T follicular helper cell (primary cell): ENCODE data around the gene HMGCL.
A peak's percentile ranks its signal among the peaks of the same experiment; 100 is the strongest.
"Not testable (repeated sequence)": the region's sequence is repeated elsewhere in the genome, so short reads cannot be mapped to it uniquely, and the experiment has no call there.

Experiments used
- DNase-seq: peaks from one replicate; pipeline ENCODE4 v3.0.0-alpha.2; 2020; ENCODE audit warnings: low read depth

Gene HMGCL

DNA sequence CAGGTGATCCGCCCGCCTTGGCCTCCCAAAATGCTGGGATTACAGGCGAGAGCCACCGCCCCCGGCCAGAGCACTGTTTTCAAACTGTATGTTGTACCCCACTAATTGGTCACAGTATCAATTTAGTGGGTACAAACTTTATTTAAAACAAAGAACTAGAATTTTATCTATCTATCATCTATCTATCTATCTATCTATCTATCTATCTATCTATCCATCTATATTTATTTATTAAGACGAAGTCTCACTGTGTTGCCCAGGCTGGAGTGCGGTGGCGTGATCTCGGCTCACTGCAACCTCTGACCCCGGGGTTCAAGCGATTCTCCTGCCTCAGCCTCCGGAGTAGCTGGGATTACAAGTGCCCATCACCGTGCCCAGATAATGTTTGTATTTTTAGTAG lies 1.4 kb upstream of the HMGCL start:
- not testable (repeated sequence) for DNase-seq

- DNase-seq: no peak
Observed at GRCh38 chr1:23825762-23826522, 713 bp upstream of the HMGCL start.

- no peak for DNase-seq
Observed at GRCh38 chr1:23824711-23825075, 536 bp downstream of the HMGCL start.

DNA sequence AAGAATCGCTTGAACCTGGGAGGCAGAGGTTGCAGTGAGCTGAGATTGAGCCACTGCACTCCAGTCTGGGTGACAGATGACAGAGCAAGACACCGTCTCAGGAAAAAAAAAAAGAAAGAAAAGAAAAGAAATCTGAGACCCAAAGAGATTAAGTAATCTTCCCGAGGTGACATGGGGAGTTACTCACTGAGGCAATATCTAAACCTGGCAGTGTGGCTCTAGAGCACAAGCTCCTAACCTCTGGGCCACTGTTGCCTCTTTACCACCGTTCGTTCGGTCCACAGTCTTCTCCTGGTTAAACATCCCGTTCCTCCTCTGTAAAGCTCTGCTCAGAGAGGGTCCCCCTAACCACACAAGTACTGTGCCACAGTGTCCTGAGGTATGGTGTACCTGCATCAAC lies 1.5 kb downstream of the HMGCL start:
- no peak for DNase-seq

DNA sequence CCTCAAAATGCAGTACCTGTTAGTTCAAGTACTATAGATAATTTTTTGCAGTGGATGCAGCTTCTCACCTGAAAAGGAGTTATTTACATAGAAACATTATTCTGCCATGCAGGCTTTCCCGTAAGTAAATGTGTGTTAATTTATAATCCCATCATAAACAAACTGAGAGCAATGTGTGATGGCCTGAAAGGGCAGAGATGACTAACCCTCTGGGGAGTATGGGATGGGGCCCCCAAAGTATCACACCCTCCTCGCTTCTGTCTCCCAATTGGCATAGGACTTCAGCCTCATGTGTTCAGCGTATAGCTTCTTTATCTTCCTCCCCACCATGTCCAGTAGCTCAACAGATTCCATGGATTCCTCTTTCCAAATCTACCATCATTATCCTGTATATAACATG lies 7.6 kb downstream of the HMGCL start:
- DNase-seq: no peak

GRCh38 chr1:23816906-23817305 lies 8.3 kb downstream of the HMGCL start:
- DNase-seq: no peak

- DNase-seq: no peak
Observed at GRCh38 chr1:23816361-23816760, 8.9 kb downstream of the HMGCL start.

GRCh38 chr1:23814016-23814415 lies 11.2 kb downstream of the HMGCL start:
- DNase-seq: no peak

DNA sequence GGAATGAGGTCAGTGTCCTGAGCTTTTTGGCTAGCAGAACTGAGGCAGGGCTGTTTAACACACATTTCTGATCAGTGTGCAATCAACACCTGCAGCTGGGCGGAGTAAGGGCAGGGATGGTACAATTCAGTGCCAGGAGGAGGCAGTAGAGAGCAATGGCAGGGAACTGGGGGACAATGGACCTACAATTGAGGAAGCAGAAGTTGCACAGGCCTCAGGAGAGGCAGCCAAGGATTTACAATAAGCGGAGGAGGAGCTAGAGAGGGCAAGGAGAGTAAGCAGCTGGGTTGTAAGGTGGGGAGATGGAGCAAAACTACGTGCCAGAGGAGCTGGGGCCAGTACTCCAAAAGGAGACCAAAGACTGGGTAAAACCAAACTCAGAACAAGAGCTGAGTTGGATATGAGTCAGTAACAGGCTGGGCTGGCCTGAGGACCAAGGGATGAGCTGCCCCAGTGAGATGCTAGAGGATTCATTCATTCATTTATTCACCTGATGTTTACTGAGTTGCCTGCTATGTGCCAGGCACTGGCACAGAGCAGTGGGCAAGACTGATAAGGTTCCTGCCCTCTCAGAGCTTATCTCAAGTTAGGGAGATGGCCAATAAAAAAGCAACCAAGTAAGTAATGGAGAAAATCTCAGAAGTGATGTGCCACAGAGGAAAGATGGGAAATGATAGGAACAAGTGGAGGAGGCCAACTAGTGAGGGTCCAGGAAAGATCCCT lies 14.2 kb downstream of the HMGCL start:
- DNase-seq: peak; percentile 36

GRCh38 chr1:23809751-23810171 lies 15.5 kb downstream of the HMGCL start:
- peak; percentile 79 for DNase-seq

DNA sequence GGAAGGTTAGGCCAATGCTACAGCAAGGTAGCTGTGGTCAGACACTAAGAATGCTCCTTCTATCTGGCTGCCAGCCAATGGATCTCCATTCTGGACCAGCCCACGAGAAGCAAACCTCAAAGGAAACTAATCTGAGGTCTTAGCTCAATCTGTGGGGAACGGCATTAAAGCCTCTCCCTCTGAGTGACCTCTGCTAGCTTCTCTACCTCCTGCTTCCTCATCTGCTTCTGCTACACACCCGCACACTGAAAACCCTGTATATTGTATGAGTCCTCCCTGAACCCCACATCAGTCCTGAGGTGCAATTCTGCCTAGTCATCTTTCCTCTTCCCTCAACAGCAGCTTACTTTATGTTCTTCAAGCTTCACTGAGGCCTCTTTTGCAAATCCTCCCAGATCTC lies 17.8 kb downstream of the HMGCL start:
- DNase-seq: no peak

GRCh38 chr1:23806280-23806679 lies 18.9 kb downstream of the HMGCL start:
- DNase-seq: no peak

GRCh38 chr1:23805025-23805424 lies 20.2 kb downstream of the HMGCL start:
- no peak for DNase-seq

- DNase-seq: no peak
Observed at GRCh38 chr1:23804183-23804835, 20.9 kb downstream of the HMGCL start.

- DNase-seq: no peak
Observed at GRCh38 chr1:23803674-23804073, 21.6 kb downstream of the HMGCL start.

DNA sequence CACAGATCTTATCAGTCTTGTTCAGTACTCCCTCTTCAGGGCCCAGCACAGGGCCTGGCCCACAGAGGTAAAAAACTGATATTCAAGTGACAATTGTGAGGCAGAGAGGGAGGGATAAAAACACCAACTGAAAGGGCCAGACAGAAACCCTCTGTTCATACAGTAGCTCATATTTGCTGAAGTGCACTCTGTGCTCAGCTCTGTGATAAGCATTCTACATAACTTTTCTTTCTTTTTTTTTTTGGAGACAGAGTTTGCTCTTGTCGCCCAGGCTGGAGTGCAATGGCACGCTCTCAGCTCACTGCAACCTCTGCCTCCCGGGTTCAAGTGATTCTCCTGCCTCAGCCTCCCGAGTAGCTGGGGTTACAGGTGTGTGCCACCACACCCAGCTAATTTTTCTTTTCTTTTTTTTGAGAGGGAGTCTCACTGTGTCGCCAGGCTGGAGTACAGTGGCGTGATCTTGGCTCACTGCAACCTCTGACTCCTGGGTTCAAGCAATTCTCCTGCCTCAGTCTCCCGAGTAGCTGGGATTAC lies 22.4 kb downstream of the HMGCL start:
- not testable (repeated sequence) for DNase-seq

- no peak for DNase-seq
Observed at GRCh38 chr1:23801876-23802275, 23.4 kb downstream of the HMGCL start.

GRCh38 chr1:23801338-23801748 lies 23.9 kb downstream of the HMGCL start:
- DNase-seq: no peak

- DNase-seq: peak; percentile 95
Observed at GRCh38 chr1:23800400-23801337, 24.6 kb downstream of the HMGCL start, which contains the start of gene GALE. Gene GALE (minus strand): TSS chr1:23800754. CDS start chr1:23799007, 1,747 bp downstream.

DNA sequence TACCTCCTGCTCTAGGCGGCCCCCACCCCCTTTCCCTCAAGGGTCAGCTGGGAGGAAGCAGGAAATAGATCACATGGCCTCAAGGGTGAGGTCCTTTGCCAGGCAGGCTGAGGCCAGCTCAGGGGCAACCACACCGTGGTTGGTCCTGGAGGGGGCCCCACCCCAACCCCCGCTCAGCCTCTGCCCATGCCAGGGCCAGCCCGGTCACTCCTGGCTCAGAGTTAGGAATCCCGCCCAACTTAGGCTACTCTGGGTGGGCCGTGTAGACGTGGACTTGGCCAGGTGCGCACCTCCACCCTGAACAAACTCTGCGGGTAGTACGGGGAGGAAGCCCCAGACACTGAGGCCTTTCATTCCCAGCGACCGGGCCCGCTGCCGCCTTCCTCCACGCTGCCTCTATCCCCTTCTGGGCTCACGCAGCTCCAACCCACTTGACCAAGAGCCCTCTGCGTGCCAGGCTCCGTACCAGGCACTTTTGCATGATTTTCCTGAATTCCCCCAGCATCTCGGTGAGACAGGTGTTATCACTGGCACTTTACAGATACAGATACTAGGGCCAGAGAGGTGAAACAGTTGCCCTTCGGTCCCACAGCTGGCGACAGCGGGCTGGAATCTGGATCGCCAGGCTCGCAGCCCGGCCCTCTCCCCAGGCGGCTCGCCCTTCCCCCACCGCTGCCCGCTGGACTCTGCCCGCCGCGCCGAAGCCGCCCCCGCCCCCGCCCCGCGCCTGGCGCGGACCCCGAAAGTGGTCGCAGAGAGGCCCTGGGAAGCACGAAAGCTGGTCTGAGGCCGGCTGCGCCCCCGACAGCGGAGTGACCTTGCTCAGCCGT lies 25.4 kb downstream of the HMGCL start:
- DNase-seq: no peak

GRCh38 chr1:23799255-23799569 lies 26.0 kb downstream of the HMGCL start:
- DNase-seq: no peak
